Suppressor macrophage treated with lipopolysaccharide for 1 hour (primary cell): ENCODE measurements around the gene TRIM8.

Experiments used
- DNase-seq, 3 donors: peaks; one replicate each; pipeline ENCODE4 v3.0.0-alpha.2; 2020 to 2022

Gene TRIM8

GRCh38 chr10:102616066-102616770 is 28.1 kb upstream of the TRIM8 start:
- no peak for DNase-seq

DNA sequence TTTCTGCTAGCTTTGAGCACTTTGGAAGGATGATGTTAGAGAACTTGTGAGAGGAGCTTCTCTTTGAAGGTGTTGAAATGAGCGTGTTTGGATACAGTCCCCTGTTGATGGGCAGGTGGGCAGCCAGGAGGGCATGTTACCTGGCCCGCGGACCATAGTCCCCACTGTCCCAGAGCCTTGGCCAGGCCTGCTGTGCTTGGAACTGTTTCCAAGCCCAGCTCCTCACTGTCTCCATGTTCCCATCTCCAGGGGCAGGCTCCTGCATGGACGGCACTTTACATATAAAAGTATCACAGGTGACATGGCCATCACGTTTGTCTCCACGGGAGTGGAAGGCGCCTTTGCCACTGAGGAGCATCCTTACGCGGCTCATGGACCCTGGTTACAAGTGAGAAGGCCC is 27.2 kb upstream of the TRIM8 start:
- no peak for DNase-seq

- DNase-seq: no peak
Observed at GRCh38 chr10:102617816-102618215, 26.5 kb upstream of the TRIM8 start.

DNA sequence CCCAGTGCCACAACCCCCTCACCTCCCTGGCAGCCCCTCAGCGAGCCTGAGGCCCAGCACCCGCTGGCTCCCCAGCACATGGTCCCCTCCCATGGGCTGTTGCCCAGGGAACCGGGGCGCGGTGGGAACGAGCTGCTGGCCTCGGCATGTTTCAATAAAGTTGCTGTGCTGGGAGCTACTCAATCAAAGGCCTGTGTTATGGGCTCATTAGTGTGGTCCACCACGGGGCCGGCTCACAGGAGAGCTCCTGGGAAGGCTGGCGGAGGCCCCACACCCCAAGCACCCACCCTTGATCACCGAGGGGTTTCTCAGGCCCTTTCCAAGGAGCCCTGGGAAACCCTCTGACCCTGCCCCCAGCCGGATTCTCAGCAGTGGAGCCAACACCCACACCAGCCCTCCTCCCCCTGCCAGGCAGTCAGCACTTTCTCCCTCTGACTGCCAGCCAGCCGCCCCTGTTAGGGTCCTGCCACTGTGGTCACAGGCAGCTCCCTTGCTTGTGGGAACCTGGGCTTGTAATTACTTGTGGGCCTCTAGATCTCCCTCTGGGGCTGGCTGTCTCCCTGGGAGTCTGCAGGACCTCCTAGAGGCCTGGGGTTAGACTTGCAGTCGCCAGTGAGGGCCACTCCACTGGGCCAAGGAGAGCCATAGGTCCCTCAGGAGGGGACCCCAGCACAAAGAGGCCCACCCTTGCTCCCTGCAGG is 24.8 kb upstream of the TRIM8 start:
- no peak for DNase-seq

GRCh38 chr10:102620138-102620590 is 24.1 kb upstream of the TRIM8 start:
- DNase-seq: no peak

DNA sequence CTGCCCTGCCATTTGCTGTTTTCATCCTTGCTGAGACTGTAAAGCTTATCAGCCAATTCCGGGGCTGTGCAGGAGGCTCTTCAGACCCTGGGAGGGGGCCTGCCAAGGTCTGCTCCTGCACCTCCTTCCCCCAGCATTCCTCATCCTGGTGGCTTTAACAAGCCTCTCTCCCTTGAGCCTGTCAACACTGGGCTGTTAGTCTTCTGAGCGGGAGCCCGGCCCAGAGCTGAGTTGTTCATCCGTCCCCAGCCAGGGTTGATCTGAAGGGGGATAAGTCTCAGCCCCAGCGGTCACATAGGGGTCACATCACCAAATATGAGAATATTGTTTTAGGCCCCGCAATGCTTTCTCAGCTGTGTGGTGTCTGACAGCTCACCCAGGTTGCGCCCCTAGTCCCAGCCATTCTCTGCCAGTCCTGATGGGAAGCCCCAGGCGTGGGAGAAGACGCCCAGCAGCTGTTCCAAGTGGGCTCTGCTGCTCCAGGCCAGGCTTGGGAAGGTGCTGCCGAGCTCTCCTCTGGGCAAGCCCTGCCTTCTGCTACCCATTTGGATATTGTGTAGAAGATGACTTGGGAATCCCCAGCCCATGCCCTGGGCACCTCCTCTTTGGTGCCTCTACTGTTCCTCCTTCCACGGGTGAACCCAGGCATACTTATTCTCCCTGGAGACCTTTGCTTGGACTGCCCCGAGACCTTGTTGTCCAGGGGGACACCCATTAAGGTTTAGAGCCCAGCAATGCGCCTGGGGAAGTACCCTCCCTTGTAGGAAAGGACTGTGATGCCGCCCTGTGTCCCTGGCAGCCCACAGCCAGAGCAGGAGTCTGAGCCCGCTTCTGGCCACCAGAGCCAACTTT is 23.5 kb upstream of the TRIM8 start:
- DNase-seq: no peak

- no peak for DNase-seq
Observed at GRCh38 chr10:102621443-102622325, 22.6 kb upstream of the TRIM8 start.

GRCh38 chr10:102624094-102624493 is 20.2 kb upstream of the TRIM8 start:
- DNase-seq: no peak

- no peak for DNase-seq
Observed at GRCh38 chr10:102624751-102625645, 19.3 kb upstream of the TRIM8 start.

- peak in 1 of 3 donors; percentile 40 for DNase-seq
Observed at GRCh38 chr10:102626026-102626685, 18.1 kb upstream of the TRIM8 start.

DNA sequence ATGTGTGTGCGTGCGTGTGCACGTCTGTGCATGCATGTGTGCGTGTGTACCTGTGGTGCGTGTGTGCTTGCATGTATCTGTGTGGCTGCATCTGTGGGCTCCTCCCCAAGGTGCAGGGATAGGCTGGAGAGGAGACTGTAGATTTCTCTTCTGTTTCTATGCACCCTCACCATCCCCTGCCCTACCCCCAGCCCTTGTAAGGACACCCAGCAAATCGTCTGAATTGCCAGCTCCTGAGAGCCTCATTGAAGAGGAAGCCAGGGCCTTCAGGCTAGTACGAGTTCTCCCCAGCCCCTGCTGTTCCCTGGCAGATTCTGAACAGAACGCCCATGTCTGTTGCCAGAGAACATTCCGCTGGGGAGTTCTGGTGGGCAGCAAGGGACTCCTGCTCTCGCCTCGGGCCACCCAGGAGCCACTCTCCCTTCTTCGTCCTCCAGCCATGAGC is 17.0 kb upstream of the TRIM8 start:
- no peak for DNase-seq

DNA sequence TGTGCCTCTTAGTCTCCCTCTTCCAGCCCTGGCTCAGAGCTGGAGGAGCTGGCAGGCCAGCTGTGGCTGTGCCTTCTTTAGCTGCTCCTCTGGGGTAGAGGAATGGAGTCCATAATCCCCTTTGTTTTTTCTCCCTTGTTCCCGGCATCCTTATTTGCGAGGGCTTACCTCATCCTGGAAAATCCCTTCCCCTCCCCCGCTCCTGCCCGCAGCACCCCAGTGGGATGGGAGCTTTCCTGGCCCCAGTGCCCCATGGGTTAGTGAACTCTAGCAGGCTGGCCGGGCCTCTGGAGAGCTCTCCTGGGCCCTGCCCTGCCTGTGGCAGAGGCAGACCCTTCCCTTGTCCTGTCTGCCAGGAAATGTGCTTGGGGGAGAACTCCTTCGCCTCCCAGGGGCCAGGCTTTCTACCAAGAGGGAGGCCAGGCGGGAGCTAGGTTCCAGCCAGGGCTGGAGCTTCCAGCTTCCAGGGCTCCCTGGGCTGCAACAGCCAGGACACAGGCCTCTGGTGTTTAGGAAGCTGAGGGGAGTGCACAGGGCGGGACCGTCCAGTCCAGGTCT is 16.5 kb upstream of the TRIM8 start:
- peak in 1 of 3 donors; percentile 39 for DNase-seq

- DNase-seq: no peak
Observed at GRCh38 chr10:102628451-102628911, 15.8 kb upstream of the TRIM8 start.

DNA sequence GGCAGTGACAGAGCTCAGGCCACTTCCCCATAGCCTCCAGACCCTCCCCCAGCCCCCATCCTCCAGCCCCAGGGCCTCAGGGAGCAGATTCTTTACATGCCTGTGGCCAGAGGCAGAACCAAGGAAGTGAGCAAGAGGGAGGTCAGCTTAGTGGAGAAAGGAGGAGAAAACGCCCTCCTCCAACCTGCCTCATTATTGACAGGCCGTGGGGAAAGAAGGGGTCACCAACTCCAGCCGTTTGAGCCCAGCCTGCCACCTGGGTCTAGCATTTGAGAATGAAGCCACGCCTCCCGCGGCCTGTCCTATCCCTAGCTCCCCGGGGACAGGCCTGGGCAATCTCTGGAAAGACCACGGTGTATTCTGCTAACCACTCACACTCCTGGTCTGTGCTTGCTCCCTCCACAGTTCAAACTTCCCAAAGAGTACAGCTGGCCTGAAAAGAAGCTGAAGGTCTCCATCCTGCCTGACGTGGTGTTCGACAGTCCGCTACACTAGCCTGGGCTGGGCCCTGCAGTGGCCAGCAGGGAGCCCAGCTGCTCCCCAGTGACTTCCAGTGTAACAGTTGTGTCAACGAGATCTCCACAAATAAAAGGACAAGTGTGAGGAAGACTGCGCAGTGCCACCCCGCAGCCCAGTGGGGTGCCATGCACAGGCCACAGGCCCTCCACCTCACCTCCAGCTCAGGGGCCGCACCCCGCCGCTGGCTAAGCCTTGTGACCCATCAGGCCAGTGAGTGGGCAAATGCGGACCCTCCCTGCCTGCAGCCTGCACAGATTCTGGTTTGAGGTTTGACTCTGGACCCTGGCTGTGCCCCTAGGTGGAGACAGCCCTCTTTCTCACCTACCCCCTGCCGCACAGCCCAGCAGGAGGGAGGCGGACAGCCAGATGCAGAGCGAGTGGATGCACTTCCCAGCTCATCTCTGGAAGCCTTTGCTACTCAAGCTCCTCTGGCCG is 14.3 kb upstream of the TRIM8 start:
- DNase-seq: no peak

DNA sequence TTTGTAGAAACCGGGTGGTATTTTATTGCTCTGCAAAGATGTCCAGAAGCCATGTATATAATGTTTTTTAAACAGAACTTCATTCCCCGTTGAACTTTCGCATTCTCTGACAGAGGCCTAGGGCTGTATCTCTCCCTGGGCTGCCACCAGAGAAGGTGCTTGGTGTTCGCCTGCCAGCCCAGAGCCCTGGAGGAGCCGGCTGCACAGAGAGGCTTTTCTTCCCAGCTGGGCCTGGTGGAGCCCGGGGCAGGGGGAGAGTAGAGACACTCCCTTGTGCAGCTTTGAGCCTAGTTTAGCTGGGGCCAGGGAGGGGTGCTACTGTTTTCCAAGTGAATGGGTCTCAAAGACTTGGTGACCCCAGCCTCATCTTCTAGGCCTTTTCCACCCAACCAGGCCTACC is 13.6 kb upstream of the TRIM8 start:
- no peak for DNase-seq

DNA sequence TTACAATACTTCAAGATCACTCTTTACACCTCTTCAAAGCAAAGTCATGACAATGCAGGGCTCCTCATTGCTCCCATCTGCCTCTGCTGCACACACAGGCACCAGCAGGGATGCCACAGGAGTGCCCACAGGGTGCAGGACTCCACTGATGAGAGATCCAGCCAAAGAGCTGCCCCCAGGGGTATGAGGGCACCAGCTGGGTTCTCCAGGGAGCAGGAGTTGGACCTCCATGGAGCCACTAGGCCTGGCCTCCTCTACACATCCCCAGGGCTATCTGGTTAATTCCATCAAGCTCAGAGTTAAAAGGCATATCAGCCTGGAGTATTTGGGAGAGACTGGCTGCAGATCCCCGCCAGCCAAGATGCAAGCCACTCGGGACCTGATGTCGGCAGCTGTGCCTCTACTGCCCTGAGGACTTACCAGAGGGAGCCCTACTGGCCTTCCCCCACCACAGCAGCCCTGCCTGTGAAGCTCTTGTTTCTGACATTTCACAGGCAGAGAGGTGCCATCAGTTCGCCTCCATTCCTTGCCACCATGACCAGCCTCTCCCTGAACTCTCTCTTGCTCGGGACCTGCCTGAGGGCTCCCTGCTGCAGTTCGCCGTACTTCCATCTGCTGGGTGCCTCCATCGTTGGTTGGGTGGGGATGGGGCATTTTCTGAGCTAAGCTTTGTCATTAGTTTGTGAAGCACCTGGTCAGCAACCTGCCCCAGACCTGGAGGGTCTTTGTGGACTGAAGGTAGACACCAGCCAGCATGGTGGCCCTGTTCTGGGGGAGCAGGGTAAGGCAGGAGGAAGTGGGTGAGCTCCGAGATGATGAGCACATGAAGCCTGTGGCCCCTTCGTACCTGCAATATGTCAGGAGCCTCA is 12.5 kb upstream of the TRIM8 start:
- DNase-seq: no peak

DNA sequence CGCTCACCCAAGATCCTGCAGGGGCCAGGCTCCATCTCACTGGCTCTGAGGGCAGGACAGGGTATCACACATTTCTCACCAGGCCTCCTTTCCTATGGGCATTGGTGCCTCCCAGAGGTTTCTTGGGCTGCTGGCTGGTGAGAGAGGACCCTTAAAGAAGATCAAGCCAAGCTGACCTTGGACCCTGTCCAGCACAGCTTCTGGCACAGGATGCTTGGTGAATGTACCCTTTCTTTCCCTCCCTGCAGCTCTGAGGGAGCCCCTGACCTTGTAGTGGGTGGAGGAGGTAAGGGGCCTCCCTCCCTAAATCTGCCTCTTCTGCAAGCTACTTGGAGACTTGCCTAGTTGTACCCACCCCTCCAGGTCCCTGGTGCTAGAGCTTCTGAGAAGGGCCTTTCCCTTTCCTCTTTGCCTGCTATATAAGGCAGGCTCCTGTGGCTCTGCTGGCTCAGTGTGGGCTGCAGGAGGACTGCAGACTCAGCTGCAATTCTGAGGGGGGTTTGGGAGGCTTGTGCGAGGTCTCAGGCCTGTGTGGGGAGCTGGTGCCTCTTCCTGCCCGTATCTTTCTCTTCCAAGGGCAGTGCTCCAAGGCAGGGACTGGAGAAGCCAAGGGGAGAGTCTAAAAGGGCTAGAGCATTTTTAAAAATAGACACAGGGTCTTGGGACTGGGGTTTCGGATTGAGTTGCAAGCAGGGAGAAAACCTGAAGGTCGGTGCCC is 11.7 kb upstream of the TRIM8 start:
- peak; percentile 53 to 68 (median 64) for DNase-seq
